Right ventricle myocardium inferior (tissue), 1 donor: ENCODE data around the gene GRID1. TPM values are rescaled to one million over a fixed set of nuclear protein-coding genes. Genes with fewer than 3 reads are reported as not detected.

Source experiments
- ATAC-seq: fragments of 200-7000 bp; cut with Tn5 transposase; one replicate; pipeline ENCODE4 v1.9.1; 2020; ENCODE audit warnings: mild to moderate bottlenecking, moderate library complexity
- DNase-seq: peaks from one replicate; pipeline ENCODE4 v3.0.0; 2021; ENCODE audit errors: missing footprints
- intact Hi-C: fragments of 100-400 bp; cut with DNase I; formaldehyde crosslinking; loops from one replicate; pipeline ENCODE4 v1.11.0; 2022
- total RNA-seq: library from RNA; stranded (reverse); fragmentation: NEBNext Ultra II Directional; extraction: Animal tissue kit (Norgen Biotek cat#: 25700); gene quantifications from one replicate; pipeline ENCODE4 v1.2.1, GENCODE V29; 2021
- donor health status: DM: no; HTN: yes; CAD: no; lungs with severe emphysema.

GRID1 gene
- total RNA-seq, 1 donor from 2014 or later = 1.3 TPM

- DNase-seq = no peak
- ATAC-seq = no peak
- intact Hi-C loops = no loop called here
Measured at GRCh38 chr10:86330778-86331763, 35.5 kb downstream of the GRID1 start.

GRCh38 chr10:86329896-86330680, 36.5 kb downstream of the GRID1 start:
- no peak for DNase-seq
- ATAC-seq = no peak
- intact Hi-C loops = no loop called here

- ATAC-seq = no peak
- intact Hi-C loops = no loop called here
- DNase-seq = no peak
Measured at GRCh38 chr10:86329093-86329710, 37.4 kb downstream of the GRID1 start.

- DNase-seq (no peak), ATAC-seq (no peak)
- intact Hi-C loops = no loop called here
Measured at GRCh38 chr10:86327954-86328725, 38.5 kb downstream of the GRID1 start.

GRCh38 chr10:86325158-86325557, 41.4 kb downstream of the GRID1 start:
- ATAC-seq (no peak), DNase-seq (no peak)
- intact Hi-C loops = no loop called here

- DNase-seq (no peak), ATAC-seq (peak; percentile 52)
- intact Hi-C loops = no loop called here
Measured at GRCh38 chr10:86321568-86321967, 45.0 kb downstream of the GRID1 start.

GRCh38 chr10:86319676-86320075, 46.9 kb downstream of the GRID1 start:
- DNase-seq (no peak), ATAC-seq (no peak)
- intact Hi-C loops = no loop called here

GRCh38 chr10:86317949-86318725, 48.5 kb downstream of the GRID1 start:
- no peak for DNase-seq
- ATAC-seq = no peak
- intact Hi-C loops = no loop called here

GRCh38 chr10:86316990-86317389, 49.6 kb downstream of the GRID1 start:
- ATAC-seq = no peak
- DNase-seq = no peak
- intact Hi-C loops = no loop called here

- DNase-seq (no peak), ATAC-seq (no peak)
- intact Hi-C loops = no loop called here
Measured at GRCh38 chr10:86316274-86316835, 50.2 kb downstream of the GRID1 start.

GRCh38 chr10:86315549-86315942, 51.0 kb downstream of the GRID1 start:
- intact Hi-C loops = no loop called here

GRCh38 chr10:86314616-86315548, 51.7 kb downstream of the GRID1 start:
- ATAC-seq (no peak), DNase-seq (no peak)
- intact Hi-C loops = no loop called here

More at GRCh38 chr10:86315549-86315942, 51.0 kb downstream of the GRID1 start:
- no peak for DNase-seq
- ATAC-seq = no peak

GRCh38 chr10:86313621-86314041, 53.0 kb downstream of the GRID1 start:
- no peak for DNase-seq
- intact Hi-C loops = no loop called here
- no peak for ATAC-seq

GRCh38 chr10:86312701-86313270, 53.8 kb downstream of the GRID1 start:
- ATAC-seq (no peak), DNase-seq (no peak)
- intact Hi-C loops = no loop called here

- no peak for DNase-seq
- intact Hi-C loops = no loop called here
- ATAC-seq = no peak
Measured at GRCh38 chr10:86311906-86312305, 54.7 kb downstream of the GRID1 start.

- ATAC-seq = no peak
- no peak for DNase-seq
- intact Hi-C loops = no loop called here
Measured at GRCh38 chr10:86311190-86311589, 55.4 kb downstream of the GRID1 start.
